GM19452 (cell line): ENCODE measurements around the gene HIF1A.

Experiments
- ATAC-seq: cut with Tn5 transposase; IDR thresholded peaks from one replicate; pipeline ENCODE4 v1.9.1; 2021; ENCODE audit not compliant: unreplicated experiment

HIF1A gene

DNA sequence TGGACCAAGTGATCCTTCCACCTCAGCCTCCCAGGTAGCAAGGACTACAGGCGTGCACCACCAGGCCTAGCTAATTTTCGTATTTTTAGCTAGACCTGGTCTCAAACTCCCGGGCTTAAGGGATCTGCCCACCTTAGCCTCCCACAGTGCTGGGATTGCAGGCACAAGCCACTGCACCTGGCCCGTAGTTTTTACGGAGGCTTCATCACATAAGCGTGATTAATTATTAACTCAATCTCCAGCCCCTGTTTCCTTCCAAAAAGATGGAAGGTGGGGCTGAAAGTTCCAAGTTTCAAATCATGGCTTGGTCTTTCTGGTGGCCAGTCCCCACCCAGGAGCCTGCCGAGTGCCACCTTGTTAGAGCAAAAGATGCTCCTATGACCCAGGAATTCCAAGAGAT lies 22.5 kb upstream of the HIF1A start:
- ATAC-seq, result no peak

- no peak for ATAC-seq
These were observed 22.0 kb upstream of the HIF1A start for GRCh38 chr14:61673305-61673704.

GRCh38 chr14:61675291-61675690 lies 20.0 kb upstream of the HIF1A start:
- no peak for ATAC-seq

DNA sequence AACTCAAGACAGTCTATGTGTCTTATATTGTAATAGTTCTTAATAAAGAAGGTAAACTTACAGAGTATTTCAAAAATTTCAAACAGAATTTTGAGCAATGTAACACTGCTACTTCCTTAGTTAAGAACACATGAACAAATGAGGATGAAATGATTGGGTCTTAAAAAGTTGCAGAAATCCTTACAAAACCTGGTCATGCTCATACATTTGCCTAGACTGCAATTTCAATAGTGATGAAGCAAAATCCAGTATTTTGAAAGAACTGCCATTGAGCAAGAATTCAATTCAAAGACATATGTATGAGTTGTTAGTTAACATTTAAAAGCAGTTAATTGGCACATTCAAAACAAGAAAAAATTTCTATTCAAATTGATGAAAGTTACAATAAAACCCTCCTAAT lies 17.8 kb upstream of the HIF1A start:
- ATAC-seq, result no peak

GRCh38 chr14:61678975-61679374 lies 16.3 kb upstream of the HIF1A start:
- ATAC-seq, result no peak

- no peak for ATAC-seq
These were observed 13.9 kb upstream of the HIF1A start for GRCh38 chr14:61681413-61681812.

- no peak for ATAC-seq
These were observed 12.2 kb upstream of the HIF1A start for GRCh38 chr14:61683108-61683507.

- ATAC-seq, result no peak
These were observed 5.3 kb upstream of the HIF1A start for GRCh38 chr14:61690039-61690438.

DNA sequence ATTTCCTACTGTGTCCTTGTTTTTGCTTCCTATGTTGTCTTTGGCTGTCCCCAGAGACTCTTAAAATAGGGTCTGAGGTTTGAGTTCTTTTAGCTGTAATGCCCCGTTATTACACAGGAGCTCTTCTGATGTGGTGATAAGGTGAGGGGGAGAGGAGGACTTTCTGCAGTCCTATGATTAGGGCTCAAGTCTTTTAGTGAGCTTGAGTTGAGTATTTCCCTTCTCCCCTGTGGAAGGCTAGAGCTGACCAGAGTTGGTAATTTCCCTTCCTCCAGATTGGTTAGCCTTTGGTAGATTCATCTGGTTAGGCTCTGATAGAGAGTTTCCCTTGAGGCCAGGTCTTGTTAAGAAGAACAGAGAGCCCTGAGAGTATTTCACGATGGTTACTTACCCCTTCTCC lies 4.3 kb upstream of the HIF1A start:
- ATAC-seq, result no peak

DNA sequence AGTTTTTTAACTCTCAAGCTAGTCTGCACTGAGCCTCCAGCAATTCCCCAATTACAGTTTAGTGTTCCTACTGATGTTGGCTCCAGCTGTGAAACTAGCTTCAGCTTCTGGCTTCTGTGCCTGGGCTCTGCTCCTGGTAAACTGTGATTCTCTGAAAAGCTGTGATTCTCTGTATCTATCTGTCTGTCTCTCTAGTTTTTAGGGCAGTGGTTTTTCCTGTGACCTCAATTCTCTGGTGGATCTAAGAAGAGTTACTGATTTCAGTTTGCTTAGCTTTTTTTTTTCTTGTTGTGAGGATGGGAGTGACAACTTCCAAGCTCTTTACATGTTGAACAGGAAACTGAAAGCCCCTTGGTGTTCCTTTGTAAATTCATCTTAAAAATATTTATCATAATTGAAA lies 3.8 kb upstream of the HIF1A start:
- no peak for ATAC-seq

DNA sequence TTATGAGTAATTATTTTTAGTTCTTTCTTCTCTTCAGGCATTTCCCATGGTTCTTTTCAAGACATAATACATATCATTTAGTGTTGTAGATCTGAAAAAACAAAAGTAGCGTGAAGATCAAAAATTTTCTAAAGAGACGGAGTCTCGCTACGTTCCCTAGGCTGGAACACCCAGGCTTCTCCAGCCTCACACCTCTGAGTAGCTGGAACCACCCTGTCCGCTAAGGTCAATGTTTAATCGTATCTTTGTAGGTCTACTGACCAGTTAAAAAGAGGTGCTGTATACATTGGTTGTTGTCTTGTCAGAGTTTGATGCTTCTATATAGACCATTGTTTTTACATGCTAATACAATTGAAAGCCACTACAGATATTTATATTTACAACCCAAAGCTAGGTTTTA lies 1.3 kb upstream of the HIF1A start:
- no peak for ATAC-seq

DNA sequence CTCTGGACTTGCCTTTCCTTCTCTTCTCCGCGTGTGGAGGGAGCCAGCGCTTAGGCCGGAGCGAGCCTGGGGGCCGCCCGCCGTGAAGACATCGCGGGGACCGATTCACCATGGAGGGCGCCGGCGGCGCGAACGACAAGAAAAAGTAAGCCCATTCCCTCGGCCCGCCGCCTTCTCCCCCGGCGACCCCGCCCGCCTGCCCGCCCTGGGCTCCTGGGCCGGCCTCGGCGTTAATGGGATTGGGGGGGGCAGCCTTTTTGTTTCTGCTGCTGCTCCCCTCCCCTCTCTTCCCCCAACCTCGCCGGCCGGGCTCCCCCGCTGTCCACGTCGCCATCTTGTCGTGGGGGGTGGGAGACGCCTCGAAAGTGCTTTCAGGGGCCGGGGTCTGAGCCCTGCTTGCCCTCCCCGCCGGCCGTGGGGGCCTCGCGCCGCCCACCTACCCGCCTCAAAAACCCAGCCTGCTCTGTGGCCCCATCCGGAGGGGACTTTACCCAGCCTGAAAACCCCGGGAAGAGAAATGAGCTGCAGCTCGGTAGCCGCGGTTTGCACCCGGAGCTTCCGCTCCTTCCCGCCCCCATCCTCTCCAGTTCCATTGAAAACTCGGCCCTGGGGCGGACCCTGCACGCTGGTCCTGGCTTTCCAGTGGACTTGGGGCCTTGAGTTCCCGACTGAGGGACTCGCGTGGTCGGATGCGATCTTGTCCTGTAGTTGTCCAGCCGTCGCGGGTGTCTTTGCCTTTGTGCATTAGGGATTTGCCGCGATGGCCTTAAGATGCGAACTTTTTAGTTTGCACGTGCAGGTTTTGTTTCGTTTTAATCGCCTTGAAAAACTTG lies 598 bp downstream of the HIF1A start:
- peak; percentile 19 for ATAC-seq

DNA sequence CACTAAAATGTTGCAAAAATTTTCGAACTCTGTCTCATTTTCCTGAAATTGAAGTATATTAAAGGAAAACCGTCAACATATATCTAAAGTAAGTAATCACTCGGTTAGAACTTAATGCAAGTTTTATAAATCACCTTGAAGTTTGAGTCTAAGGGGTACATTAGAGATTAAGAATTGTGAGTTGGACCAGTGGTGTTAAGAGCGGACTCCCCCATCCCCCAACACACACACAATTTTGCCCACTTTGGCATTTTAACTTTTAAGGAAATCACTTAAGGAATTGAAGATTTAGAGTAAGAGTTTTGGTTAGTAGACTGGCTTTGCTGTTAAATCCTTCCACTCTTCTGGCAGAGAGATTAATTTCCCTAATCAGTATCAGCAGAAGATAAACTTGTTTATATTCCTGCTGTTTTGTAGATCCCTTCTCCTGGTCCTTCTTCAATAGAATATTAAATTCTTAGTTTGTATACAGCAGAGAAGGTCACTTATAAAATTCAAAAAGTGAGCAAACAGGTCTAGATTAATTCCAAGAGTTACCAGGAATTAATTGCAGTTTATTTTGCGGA lies 1.5 kb downstream of the HIF1A start:
- ATAC-seq, result no peak

- ATAC-seq, result no peak
These were observed 3.1 kb downstream of the HIF1A start for GRCh38 chr14:61698206-61698980.

- no peak for ATAC-seq
These were observed 3.7 kb downstream of the HIF1A start for GRCh38 chr14:61699027-61699426.

DNA sequence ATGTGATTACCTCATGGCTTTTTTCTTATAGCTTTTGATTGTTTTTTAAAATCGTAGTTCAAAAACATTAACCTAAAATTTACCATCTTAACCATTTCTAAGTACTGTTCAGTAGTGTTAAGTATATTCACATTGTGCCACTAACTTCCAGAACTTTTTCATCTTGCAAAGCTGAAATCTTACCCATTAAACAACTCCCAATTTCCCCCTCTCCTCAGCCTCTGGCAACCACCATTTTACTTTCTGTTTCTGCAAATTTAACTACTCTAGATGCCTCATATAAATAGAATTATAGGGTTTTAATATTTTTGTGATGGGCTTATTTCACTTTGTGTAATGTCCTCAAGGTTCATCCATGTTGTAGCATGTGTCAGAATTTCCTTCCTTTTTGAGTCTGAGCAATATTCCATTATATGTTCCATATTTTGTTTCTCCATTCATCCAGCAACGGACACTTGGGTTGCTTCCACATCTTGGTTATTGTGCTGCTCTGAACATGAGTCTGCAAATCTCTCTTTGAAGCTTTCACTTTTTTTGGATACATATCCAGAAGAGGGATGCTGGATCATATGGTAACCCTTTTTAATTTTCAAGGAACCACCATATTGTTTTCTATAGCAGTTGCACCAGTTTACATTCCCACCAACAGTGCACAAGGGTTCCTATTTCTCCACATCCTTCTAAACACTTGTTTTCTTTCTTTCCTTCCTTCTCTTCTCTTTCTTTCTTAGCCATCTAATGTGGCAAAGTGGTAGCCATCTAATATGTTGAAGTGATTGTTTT lies 5.0 kb downstream of the HIF1A start:
- no peak for ATAC-seq

DNA sequence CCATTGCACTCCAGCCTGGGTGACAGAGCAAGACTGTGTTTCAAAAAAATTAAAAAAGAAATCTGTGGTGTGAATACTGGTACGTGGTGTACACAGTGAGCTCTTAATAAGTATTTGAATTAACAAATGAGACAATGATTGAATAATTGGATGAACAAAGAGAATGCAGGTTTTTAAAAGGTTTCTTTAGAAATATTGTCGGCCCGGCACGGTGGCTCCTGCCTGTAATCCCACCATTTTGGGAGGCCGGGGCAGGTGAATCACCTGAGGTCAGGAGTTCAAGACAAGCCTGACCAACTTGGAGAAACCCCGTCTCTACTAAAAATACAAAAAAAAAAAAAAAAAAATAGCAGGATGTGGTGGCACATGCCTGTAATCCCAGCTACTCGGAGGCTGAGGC lies 6.6 kb downstream of the HIF1A start:
- no peak for ATAC-seq

DNA sequence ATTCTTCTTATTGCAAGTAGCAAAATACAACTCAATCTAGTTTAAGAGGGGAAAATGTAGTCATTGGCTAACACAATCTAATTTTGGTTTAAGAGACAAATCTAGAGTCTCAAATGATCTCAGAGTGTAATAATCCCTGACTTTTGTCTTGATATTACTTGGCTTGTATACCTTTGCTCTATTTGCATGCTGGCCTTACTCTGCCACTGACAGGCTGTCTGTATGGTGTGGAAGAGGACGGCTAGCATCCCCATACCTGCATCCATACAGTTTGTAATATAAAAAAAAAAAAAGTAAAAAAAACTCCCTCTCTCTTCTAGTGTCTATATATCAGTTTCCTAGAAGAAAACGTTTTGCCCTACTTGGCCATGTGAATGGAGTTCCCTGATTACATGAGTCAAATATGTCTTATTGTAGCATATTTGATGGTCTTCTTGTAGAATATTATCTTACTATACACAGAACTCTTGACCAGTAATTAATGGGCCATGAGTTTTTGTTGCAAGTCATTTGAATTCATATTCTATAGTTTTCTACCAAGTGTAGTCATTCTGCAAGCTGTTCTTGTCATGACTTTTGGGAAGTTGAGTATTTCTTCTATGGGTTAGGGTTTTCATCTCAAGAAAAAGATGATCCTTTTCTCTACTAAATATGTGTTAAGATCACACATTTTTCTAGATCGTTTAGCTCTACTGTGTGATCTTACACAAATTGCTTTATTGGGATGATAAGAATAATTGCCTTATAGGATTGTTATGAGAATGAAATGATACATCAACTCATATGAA lies 8.2 kb downstream of the HIF1A start:
- ATAC-seq, result no peak

GRCh38 chr14:61704554-61704953 lies 9.2 kb downstream of the HIF1A start:
- ATAC-seq, result no peak

- ATAC-seq, result no peak
These were observed 9.7 kb downstream of the HIF1A start for GRCh38 chr14:61705017-61705416.
